ENCODE data around the gene WAPL. TPM values are rescaled to one million over a fixed set of nuclear protein-coding genes. Genes with fewer than 3 reads are reported as not detected.

Gene WAPL
- total RNA-seq, 1 experiment from 2014 or later, result 24.5 TPM

DNA sequence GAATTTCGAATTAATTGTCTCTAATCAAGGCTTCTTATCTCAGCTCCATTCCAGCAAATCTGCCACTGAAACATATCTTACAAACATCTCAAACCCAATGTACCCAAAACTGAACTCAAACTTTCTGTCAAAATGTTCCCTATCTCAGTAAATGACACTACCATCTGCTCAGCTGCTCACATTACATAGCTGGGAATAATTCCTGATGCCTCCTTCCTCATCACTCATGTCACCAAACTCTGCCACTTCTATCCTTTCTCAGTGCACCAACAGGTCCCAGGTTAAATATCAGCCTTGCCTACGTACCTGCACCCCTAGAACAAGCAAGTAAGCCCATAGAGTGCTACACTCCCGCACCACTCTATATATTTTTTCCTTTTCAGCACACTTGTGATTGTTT, 12.4 kb downstream of the WAPL start:
- TF ChIP-seq EZH2phosphoT487 (IDR thresholded peaks at IDR 0.05; ENCODE audit: borderline replicate concordance, low read length) (no peak), EZH2 (IDR thresholded peaks at IDR 0.05; ENCODE audit: low read length, unreplicated experiment) (no peak)
- TF ChIP-seq, protein P1, sequence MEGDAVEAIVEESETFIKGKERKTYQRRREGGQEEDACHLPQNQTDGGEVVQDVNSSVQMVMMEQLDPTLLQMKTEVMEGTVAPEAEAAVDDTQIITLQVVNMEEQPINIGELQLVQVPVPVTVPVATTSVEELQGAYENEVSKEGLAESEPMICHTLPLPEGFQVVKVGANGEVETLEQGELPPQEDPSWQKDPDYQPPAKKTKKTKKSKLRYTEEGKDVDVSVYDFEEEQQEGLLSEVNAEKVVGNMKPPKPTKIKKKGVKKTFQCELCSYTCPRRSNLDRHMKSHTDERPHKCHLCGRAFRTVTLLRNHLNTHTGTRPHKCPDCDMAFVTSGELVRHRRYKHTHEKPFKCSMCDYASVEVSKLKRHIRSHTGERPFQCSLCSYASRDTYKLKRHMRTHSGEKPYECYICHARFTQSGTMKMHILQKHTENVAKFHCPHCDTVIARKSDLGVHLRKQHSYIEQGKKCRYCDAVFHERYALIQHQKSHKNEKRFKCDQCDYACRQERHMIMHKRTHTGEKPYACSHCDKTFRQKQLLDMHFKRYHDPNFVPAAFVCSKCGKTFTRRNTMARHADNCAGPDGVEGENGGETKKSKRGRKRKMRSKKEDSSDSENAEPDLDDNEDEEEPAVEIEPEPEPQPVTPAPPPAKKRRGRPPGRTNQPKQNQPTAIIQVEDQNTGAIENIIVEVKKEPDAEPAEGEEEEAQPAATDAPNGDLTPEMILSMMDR (conservative IDR thresholded peaks at IDR 0.05; ENCODE audit: low read depth, low read length), result no peak
- Histone ChIP-seq H3K27ac (ENCODE audit: low read length) (no peak overlapping the region), H2AFZ (ENCODE audit: low read length) (no peak overlapping the region), H3K9me2 (replicated peaks; ENCODE audit: low read length) (no peaks in the 10 kb centered on the region), H3F3A (ENCODE audit: low read length, unreplicated experiment) (no peaks in the 10 kb centered on the region), H3K9ac (ENCODE audit: low read length) (no peak overlapping the region), H3K4me2 (ENCODE audit: low read length) (no peak overlapping the region), H3K9me3 (ENCODE audit: low read length) (no peaks in the 10 kb centered on the region), H4K20me1 (ENCODE audit: low read length) (peaks cover 11% of the 10 kb centered on the region; the same call in 1 of the 2 replicates), H3K36me3 (ENCODE audit: low read depth, low read length) (peaks cover 3% of the 10 kb centered on the region; the same call in 1 of the 2 replicates), H3K4me3 (ENCODE audit: low read length) (no peak overlapping the region), H3K4me1 (ENCODE audit: insufficient read depth, low read length) (no peaks in the 10 kb centered on the region), H3K79me2 (ENCODE audit: low read length) (peaks cover 95% of the 10 kb centered on the region), H3K27me3 (ENCODE audit: low read length) (no peaks in the 10 kb centered on the region)
- no peak for ATAC-seq
- CTCF ChIA-PET, result no interaction called here
- no TSS peak for BruUV-seq (replicated peaks)
- intact Hi-C loops (cut with micrococcal nuclease), result no loop called here
- no peak for DNase-seq
- POLR2A ChIA-PET (ENCODE audit: unreplicated experiment), result no interaction called here

DNA sequence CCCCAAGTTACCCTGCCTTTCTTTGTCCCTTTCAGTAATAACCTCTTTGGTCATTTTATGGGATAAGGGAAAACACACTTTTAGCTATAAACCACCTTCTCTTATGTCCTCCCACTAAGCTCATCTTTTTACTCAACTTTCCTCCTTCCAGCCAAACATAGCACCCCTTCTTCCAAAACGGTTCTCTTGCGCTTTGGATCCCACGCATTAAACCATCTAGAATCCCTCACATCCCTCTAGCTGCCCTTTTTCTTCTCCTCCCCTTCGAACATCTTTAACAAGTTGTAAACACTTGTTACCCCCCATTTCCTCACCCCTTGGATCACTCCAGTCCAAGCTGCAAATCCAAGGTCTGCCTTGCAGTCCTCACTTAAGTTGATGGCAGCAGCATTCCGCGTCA, 13.4 kb downstream of the WAPL start:
- peaks cover 11% of the 10 kb centered on the region; the same call in 1 of the 2 replicates for H4K20me1 ChIP-seq (ENCODE audit: low read length)
- H3K4me1 ChIP-seq (ENCODE audit: insufficient read depth, low read length), result no peaks in the 10 kb centered on the region
- intact Hi-C loops (cut with micrococcal nuclease), result no loop called here
- DNase-seq (no peak), ATAC-seq (no peak)
- no peaks in the 10 kb centered on the region for H3K9me2 ChIP-seq (replicated peaks; ENCODE audit: low read length)
- ChIA-PET POLR2A (ENCODE audit: unreplicated experiment) (no interaction called here), CTCF (no interaction called here)
- H3K79me2 ChIP-seq (ENCODE audit: low read length), result peaks cover 94% of the 10 kb centered on the region
- no peak overlapping the region for H2AFZ ChIP-seq (ENCODE audit: low read length)
- no peaks in the 10 kb centered on the region for H3F3A ChIP-seq (ENCODE audit: low read length, unreplicated experiment)
- no peak for TF ChIP-seq EZH2 (IDR thresholded peaks at IDR 0.05; ENCODE audit: low read length, unreplicated experiment)
- TF ChIP-seq, protein P1 (conservative IDR thresholded peaks at IDR 0.05; ENCODE audit: low read depth, low read length), result no peak
- no peak for TF ChIP-seq EZH2phosphoT487 (IDR thresholded peaks at IDR 0.05; ENCODE audit: borderline replicate concordance, low read length)
- no peak overlapping the region for H3K4me3 ChIP-seq (ENCODE audit: low read length)
- no TSS peak for BruUV-seq (replicated peaks)
- H3K4me2 ChIP-seq (ENCODE audit: low read length), result no peak overlapping the region
- H3K27ac ChIP-seq (ENCODE audit: low read length), result no peak overlapping the region
- no peaks in the 10 kb centered on the region for H3K9me3 ChIP-seq (ENCODE audit: low read length)
- H3K36me3 ChIP-seq (ENCODE audit: low read depth, low read length), result peaks cover 3% of the 10 kb centered on the region; the same call in 1 of the 2 replicates
- no peaks in the 10 kb centered on the region for H3K27me3 ChIP-seq (ENCODE audit: low read length)
- no peak overlapping the region for H3K9ac ChIP-seq (ENCODE audit: low read length)

DNA sequence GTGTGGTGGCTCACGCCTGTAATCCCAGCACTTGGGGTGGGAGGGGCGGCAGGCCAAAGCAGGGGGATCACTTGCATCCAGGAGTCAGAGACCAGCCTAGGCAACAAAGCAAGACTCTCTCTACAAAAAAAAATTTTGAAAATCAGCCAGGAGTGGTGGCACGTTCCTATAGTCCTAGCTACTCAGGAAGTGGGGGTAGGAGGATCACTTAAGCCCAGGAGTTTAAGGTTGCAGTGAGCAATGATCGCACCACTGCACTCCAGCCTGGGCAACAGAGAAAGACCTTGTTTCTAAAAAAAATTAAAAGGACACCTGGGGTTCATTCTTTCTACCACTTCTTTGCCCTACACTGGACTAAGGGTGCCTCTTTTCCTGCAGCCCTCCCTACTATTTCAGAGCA, 15.1 kb downstream of the WAPL start:
- Histone ChIP-seq H3K9me3 (ENCODE audit: low read length) (no peaks in the 10 kb centered on the region), H2AFZ (ENCODE audit: low read length) (no peak overlapping the region), H3K4me3 (ENCODE audit: low read length) (no peak overlapping the region), H3K27me3 (ENCODE audit: low read length) (no peaks in the 10 kb centered on the region), H3K27ac (ENCODE audit: low read length) (no peak overlapping the region), H3K9ac (ENCODE audit: low read length) (no peak overlapping the region), H3K4me2 (ENCODE audit: low read length) (no peak overlapping the region), H3K9me2 (replicated peaks; ENCODE audit: low read length) (no peaks in the 10 kb centered on the region), H3K36me3 (ENCODE audit: low read depth, low read length) (peaks cover 3% of the 10 kb centered on the region; the same call in 1 of the 2 replicates), H3K4me1 (ENCODE audit: insufficient read depth, low read length) (no peaks in the 10 kb centered on the region), H3K79me2 (ENCODE audit: low read length) (peaks cover 94% of the 10 kb centered on the region), H4K20me1 (ENCODE audit: low read length) (peaks cover 10% of the 10 kb centered on the region; the same call in 1 of the 2 replicates), H3F3A (ENCODE audit: low read length, unreplicated experiment) (no peaks in the 10 kb centered on the region)
- ChIA-PET CTCF (no interaction called here), POLR2A (ENCODE audit: unreplicated experiment) (no interaction called here)
- TF ChIP-seq EZH2 (IDR thresholded peaks at IDR 0.05; ENCODE audit: low read length, unreplicated experiment) (no peak), EZH2phosphoT487 (IDR thresholded peaks at IDR 0.05; ENCODE audit: borderline replicate concordance, low read length) (no peak)
- TF ChIP-seq, protein P1 (conservative IDR thresholded peaks at IDR 0.05; ENCODE audit: low read depth, low read length), result no peak
- DNase-seq, result no peak
- no peak for ATAC-seq
- intact Hi-C loops (cut with micrococcal nuclease), result no loop called here
- no TSS peak for BruUV-seq (replicated peaks)

Data from PC-3 (cell line).